Measurements from ENCODE around the gene PRR36.
"Not testable (repeated sequence)": the region's sequence is repeated elsewhere in the genome, so short reads cannot be mapped to it uniquely, and the experiment has no call there.

Gene PRR36

GRCh38 chr19:7897292-7897691 lies 23.1 kb upstream of the PRR36 start:
- no peak for FAIRE-seq

- FAIRE-seq, result no peak
These were observed 21.4 kb upstream of the PRR36 start for GRCh38 chr19:7895565-7895964.

GRCh38 chr19:7894612-7895309 lies 20.6 kb upstream of the PRR36 start:
- no peak for FAIRE-seq

- not testable (repeated sequence) for FAIRE-seq
These were observed 19.3 kb upstream of the PRR36 start for GRCh38 chr19:7893362-7894101.

- no peak for FAIRE-seq
These were observed 14.6 kb upstream of the PRR36 start for GRCh38 chr19:7888826-7889217.

- no peak for FAIRE-seq
These were observed 14.1 kb upstream of the PRR36 start, which contains the start of gene LRRC8E for GRCh38 chr19:7888145-7888825. Gene LRRC8E, plus strand, starts transcription at chr19:7888510. Its CDS starts 7,094 bp downstream, at chr19:7895604.

- no peak for FAIRE-seq
These were observed 13.4 kb upstream of the PRR36 start for GRCh38 chr19:7887408-7888144.

GRCh38 chr19:7885818-7886217 lies 11.6 kb upstream of the PRR36 start:
- no peak for FAIRE-seq

GRCh38 chr19:7883796-7884570 lies 9.8 kb upstream of the PRR36 start:
- no peak for FAIRE-seq

- no peak for FAIRE-seq
These were observed 8.9 kb upstream of the PRR36 start for GRCh38 chr19:7883105-7883504.

- no peak for FAIRE-seq
These were observed 7.7 kb upstream of the PRR36 start for GRCh38 chr19:7881910-7882309.

GRCh38 chr19:7879836-7880235 lies 5.6 kb upstream of the PRR36 start:
- FAIRE-seq, result no peak

- FAIRE-seq, result no peak
These were observed 5.1 kb upstream of the PRR36 start for GRCh38 chr19:7879111-7879807.

GRCh38 chr19:7877249-7877836 lies 3.2 kb upstream of the PRR36 start:
- FAIRE-seq, result no peak

GRCh38 chr19:7874897-7875273 lies 695 bp upstream of the PRR36 start:
- no peak for FAIRE-seq

GRCh38 chr19:7873304-7874075 lies 700 bp downstream of the PRR36 start:
- FAIRE-seq, result no peak

- no peak for FAIRE-seq
These were observed 1.6 kb downstream of the PRR36 start for GRCh38 chr19:7872306-7873204.

- FAIRE-seq, result no peak
These were observed 2.5 kb downstream of the PRR36 start for GRCh38 chr19:7871437-7872305.
